ENCODE results near the gene MIXL1. TPM values are rescaled to one million over a fixed set of nuclear protein-coding genes. Genes with fewer than 3 reads are reported as not detected.

The MIXL1 gene
- total RNA-seq, 4 donors from 2014 or later, result not detected

DNA sequence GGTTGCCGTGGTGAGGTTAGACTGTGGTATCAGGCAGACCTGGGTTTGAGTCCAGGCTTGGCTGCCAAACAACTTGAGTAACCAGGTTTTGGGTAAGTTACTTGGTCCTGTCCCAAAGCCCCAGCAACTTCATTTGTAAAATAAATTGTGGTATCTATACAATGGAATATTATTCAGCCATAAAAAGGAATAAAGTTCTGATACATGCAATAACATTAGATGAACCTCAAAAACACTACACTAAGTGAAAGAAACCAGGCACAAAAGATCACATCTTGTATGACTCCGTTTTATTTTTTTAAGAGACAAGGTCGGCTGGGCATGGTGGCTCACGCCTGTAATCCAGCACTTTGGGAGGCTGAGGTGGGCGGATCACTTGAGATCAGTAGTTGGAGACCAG is 16.4 kb upstream of the MIXL1 start:
- intact Hi-C loops (cut with DNase I; ENCODE audit: low total_unique reads), result no loop called here
- Histone ChIP-seq H3K36me3 (no peaks in the 10 kb centered on the region), H3K4me3 (no peak overlapping the region), H3K27me3 (peaks cover 0 to 4% of the 10 kb centered on the region in 2 donors), H3K9me3 (no peaks in the 10 kb centered on the region), H3K4me1 (no peaks in the 10 kb centered on the region), H3K27ac (no peak overlapping the region)
- no peak for TF ChIP-seq POLR2A (IDR thresholded peaks at IDR 0.05)
- TF ChIP-seq, protein P1, sequence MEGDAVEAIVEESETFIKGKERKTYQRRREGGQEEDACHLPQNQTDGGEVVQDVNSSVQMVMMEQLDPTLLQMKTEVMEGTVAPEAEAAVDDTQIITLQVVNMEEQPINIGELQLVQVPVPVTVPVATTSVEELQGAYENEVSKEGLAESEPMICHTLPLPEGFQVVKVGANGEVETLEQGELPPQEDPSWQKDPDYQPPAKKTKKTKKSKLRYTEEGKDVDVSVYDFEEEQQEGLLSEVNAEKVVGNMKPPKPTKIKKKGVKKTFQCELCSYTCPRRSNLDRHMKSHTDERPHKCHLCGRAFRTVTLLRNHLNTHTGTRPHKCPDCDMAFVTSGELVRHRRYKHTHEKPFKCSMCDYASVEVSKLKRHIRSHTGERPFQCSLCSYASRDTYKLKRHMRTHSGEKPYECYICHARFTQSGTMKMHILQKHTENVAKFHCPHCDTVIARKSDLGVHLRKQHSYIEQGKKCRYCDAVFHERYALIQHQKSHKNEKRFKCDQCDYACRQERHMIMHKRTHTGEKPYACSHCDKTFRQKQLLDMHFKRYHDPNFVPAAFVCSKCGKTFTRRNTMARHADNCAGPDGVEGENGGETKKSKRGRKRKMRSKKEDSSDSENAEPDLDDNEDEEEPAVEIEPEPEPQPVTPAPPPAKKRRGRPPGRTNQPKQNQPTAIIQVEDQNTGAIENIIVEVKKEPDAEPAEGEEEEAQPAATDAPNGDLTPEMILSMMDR (IDR thresholded peaks at IDR 0.05), result no peak
- no peak for DNase-seq

GRCh38 chr1:226209307-226210059 is 14.0 kb upstream of the MIXL1 start:
- intact Hi-C loops (cut with DNase I; ENCODE audit: low total_unique reads), result no loop called here

GRCh38 chr1:226210571-226211176 is 12.8 kb upstream of the MIXL1 start:
- Histone ChIP-seq H3K27ac (no peak overlapping the region), H3K4me3 (no peak overlapping the region), H3K27me3 (no peaks in the 10 kb centered on the region), H3K4me1 (no peaks in the 10 kb centered on the region), H3K36me3 (no peaks in the 10 kb centered on the region), H3K9me3 (no peaks in the 10 kb centered on the region)
- intact Hi-C loops (cut with DNase I; ENCODE audit: low total_unique reads), result no loop called here
- DNase-seq, result no peak
- TF ChIP-seq, protein P1 (IDR thresholded peaks at IDR 0.05), result no peak
- no peak for TF ChIP-seq POLR2A (IDR thresholded peaks at IDR 0.05)

More at GRCh38 chr1:226209307-226210059, 14.0 kb upstream of the MIXL1 start:
- no peaks in the 10 kb centered on the region for H3K4me1 ChIP-seq
- no peaks in the 10 kb centered on the region for H3K9me3 ChIP-seq
- no peak overlapping the region for H3K27ac ChIP-seq
- H3K36me3 ChIP-seq, result no peaks in the 10 kb centered on the region
- TF ChIP-seq POLR2A (IDR thresholded peaks at IDR 0.05), result no peak
- TF ChIP-seq, protein P1 (IDR thresholded peaks at IDR 0.05), result no peak
- no peak for DNase-seq
- H3K27me3 ChIP-seq, result peaks cover 0 to 4% of the 10 kb centered on the region in 2 donors
- H3K4me3 ChIP-seq, result no peak overlapping the region

- H3K27ac ChIP-seq, result no peak overlapping the region
- DNase-seq, result no peak
- no peaks in the 10 kb centered on the region for H3K4me1 ChIP-seq
- no peaks in the 10 kb centered on the region for H3K9me3 ChIP-seq
- H3K4me3 ChIP-seq, result no peak overlapping the region
- no peaks in the 10 kb centered on the region for H3K36me3 ChIP-seq
- H3K27me3 ChIP-seq, result no peaks in the 10 kb centered on the region
- TF ChIP-seq, protein P1 (IDR thresholded peaks at IDR 0.05), result no peak
- TF ChIP-seq POLR2A (IDR thresholded peaks at IDR 0.05), result no peak
- intact Hi-C loops (cut with DNase I; ENCODE audit: low total_unique reads), result no loop called here
These were observed 12.2 kb upstream of the MIXL1 start for GRCh38 chr1:226211181-226211821.

DNA sequence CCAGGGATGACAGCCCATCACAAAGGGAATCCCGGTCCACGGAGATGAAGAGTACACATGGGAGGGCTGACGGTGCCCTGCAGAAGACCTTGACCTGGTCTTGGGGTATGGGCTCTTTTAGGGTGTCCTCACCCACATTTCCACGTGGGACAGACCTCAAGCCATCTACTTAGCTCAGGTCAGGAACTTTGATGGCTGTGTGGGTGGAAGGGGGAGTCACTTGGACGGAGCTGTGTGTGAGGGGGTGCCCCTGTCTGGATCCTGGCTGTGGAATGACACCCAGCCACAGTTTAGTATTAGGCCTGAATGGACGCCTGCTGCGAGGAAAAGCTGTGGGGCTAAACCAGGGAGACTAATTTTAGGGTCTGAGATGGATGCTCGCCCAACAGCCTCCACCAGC is 10.9 kb upstream of the MIXL1 start:
- Histone ChIP-seq H3K4me3 (no peak overlapping the region), H3K9me3 (no peaks in the 10 kb centered on the region), H3K27me3 (no peaks in the 10 kb centered on the region), H3K36me3 (no peaks in the 10 kb centered on the region), H3K27ac (no peak overlapping the region), H3K4me1 (no peaks in the 10 kb centered on the region)
- intact Hi-C loops (cut with DNase I; ENCODE audit: low total_unique reads), result no loop called here
- DNase-seq, result no peak
- TF ChIP-seq, protein P1 (IDR thresholded peaks at IDR 0.05), result no peak
- no peak for TF ChIP-seq POLR2A (IDR thresholded peaks at IDR 0.05)
